Pancreas (tissue), 10 donors: Measurements from ENCODE around the gene C3orf62. TPM values are rescaled to one million over a fixed set of nuclear protein-coding genes. Genes with fewer than 3 reads are reported as not detected.
A peak's percentile ranks its signal among the peaks of the same experiment; 100 is the strongest.

Experiments used
- ATAC-seq, 4 donors: fragments of 200-7000 bp; cut with Tn5 transposase; one replicate each; pipeline versions ENCODE4 v1.8.0 to v1.9.1; 2020; ENCODE audit warnings: mild to moderate bottlenecking in 4 of 4, moderate library complexity in 4 of 4
- DNase-seq, 6 donors: peaks; one replicate each; pipeline ENCODE4 v3.0.0-alpha.2; 2020
- FAIRE-seq: peaks from 2 replicates; lab custom pipeline; 2012; peaks lifted over from hg19 to GRCh38; lab: Jason Lieb, UNC
- H3K27ac ChIP-seq, 4 donors: fragments of 200-600 bp; sonication (generic); 1 replicate in 3 of 4; 2 replicates in 1 of 4; pipeline versions ENCODE4 v1.5.0 to v1.8.0; 2020
- H3K27me3 ChIP-seq, 4 donors: fragments of 200-600 bp; one replicate each; pipeline ENCODE4 v1.8.0; 2021
- H3K36me3 ChIP-seq, 3 donors: fragments of 200-600 bp; sonication (generic) in 1 of 3; one replicate each; pipeline versions ENCODE4 v1.5.0 to v1.8.0; 2020 to 2021
- H3K4me1 ChIP-seq, 3 donors: fragments of 200-600 bp; one replicate each; pipeline ENCODE4 v1.8.0; 2021
- H3K4me3 ChIP-seq, 4 donors: fragments of 200-600 bp; sonication (generic) in 2 of 4; one replicate each; pipeline versions ENCODE4 v1.5.0 to v1.8.0; 2020 to 2021
- H3K9me3 ChIP-seq, 4 donors: fragments of 200-600 bp; one replicate each; pipeline ENCODE4 v1.8.0; 2021
- WGBS, 2 donors: extraction: QIAGEN DNeasy Blood & Tissue Kit; methylation state at CpG; one replicate each; pipeline ENCODE4 v1.1.7; 2013; 5-methylcytosine and 5-hydroxymethylcytosine counted together
- intact Hi-C, 3 donors: fragments of 100-400 bp; cut with DNase I; formaldehyde crosslinking; loops; one replicate each; pipeline versions ENCODE4 v1.11.1 to v1.14.2; 2022
- polyA plus RNA-seq, 2 donors: library from polyadenylated mRNA; stranded (reverse); fragments of 200-250 nt; gene quantifications; one replicate each; pipeline ENCODE4 v1.2.3, GENCODE V29; 2013
- total RNA-seq, 6 donors: library from RNA; stranded (reverse); fragmentation: NEBNext Ultra II Directional in 4 of 6; extraction: Animal tissue kit (Norgen Biotek cat#: 25700) in 4 of 6; gene quantifications; one replicate each; pipeline versions ENCODE4 v1.2.1 to v1.2.4, GENCODE V29; 2021 to 2023
- TF ChIP-seq, protein P1 (sequence below), 4 donors: fragments of 200-600 bp; sonication (generic) in 3 of 4; IDR thresholded peaks; one replicate each; pipeline versions ENCODE4 v1.5.0 to v1.8.0; 2021; ENCODE audit warnings: antibody characterized with exemption in 4 of 4
- donor health status: healthy with polysubstance abuse.
- donor health status: DM: no; HTN: no; CAD: no; lungs with moderate emphysema.
- donor health status: DM: no; HTN: no; CAD: no.
- donor health status: control.
- donor health status: control.
- donor health status: Bipolar disorder and iron deficiency.
- donor health status: DM: yes; HTN: yes; CAD: no.
- donor health status: DM: no; HTN: no; CAD: no.
- donor health status: DM: no; HTN: no; CAD: no.
- donor health status: DM: yes; HTN: yes; CAD: no.

The C3orf62 gene
- total and polyA plus RNA-seq, 8 donors, result 0.83 to 7.2 (median 1.8) TPM

DNA sequence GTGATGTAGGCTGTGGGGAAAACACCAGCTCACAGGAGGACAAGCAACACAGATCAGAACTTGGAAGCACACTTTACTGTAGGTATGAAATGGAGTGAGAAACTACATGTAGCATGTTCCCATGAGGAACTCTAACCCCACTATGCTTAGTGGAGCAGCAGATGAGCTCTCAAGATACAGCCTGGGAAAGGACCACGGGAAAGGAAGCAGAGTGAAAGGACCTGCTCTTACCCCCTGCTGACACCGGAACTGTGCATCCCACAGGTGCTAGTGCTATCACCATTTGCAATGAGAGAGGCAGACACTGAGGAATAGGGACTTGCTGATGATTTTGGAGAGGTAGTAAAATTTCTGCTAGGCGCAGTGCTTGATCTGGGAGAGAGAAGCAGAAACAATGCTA lies 34.3 kb upstream of the C3orf62 start:
- Histone ChIP-seq H3K4me3 (no peak overlapping the region), H3K27ac (no peak overlapping the region), H3K36me3 (peaks cover 0 to 37% (median 0%) of the 10 kb centered on the region in 3 donors), H3K4me1 (no peaks in the 10 kb centered on the region), H3K9me3 (no peaks in the 10 kb centered on the region), H3K27me3 (no peaks in the 10 kb centered on the region)
- no peak for DNase-seq
- ATAC-seq, result no peak
- FAIRE-seq, result no peak
- WGBS, 2 donors, result 88 to 93% methylated on average over 3 of the region's 3 CpGs
- intact Hi-C loops, result no loop called here
- TF ChIP-seq, protein P1, sequence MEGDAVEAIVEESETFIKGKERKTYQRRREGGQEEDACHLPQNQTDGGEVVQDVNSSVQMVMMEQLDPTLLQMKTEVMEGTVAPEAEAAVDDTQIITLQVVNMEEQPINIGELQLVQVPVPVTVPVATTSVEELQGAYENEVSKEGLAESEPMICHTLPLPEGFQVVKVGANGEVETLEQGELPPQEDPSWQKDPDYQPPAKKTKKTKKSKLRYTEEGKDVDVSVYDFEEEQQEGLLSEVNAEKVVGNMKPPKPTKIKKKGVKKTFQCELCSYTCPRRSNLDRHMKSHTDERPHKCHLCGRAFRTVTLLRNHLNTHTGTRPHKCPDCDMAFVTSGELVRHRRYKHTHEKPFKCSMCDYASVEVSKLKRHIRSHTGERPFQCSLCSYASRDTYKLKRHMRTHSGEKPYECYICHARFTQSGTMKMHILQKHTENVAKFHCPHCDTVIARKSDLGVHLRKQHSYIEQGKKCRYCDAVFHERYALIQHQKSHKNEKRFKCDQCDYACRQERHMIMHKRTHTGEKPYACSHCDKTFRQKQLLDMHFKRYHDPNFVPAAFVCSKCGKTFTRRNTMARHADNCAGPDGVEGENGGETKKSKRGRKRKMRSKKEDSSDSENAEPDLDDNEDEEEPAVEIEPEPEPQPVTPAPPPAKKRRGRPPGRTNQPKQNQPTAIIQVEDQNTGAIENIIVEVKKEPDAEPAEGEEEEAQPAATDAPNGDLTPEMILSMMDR (IDR thresholded peaks at IDR 0.05), result no peak

DNA sequence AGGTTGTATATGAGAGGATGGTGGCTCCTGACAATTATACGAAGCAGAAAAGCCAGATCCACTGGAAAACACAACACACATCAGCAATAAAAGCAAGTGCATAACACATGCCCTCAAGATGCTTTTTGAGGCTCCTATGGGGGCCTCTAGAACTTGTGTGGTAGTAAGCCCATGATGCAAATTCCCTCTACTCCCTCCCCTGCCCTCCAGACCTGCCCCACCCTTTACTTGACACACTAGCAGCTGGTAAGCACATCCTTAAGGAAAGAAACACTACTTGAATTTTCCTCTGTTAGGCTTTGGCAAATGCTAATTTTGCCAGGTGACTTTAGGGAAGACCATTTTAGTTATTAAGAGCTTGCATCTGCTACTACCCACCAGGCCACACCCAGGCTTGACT lies 33.6 kb upstream of the C3orf62 start:
- Histone ChIP-seq H3K27me3 (no peaks in the 10 kb centered on the region), H3K4me3 (no peak overlapping the region), H3K4me1 (no peaks in the 10 kb centered on the region), H3K9me3 (no peaks in the 10 kb centered on the region), H3K36me3 (peaks cover 0 to 36% (median 0%) of the 10 kb centered on the region in 3 donors), H3K27ac (no peak overlapping the region)
- TF ChIP-seq, protein P1 (IDR thresholded peaks at IDR 0.05), result no peak
- WGBS, 2 donors, result 100% methylated on average over 1 of the region's 1 CpG
- no peak for DNase-seq
- no peak for FAIRE-seq
- intact Hi-C loops, result no loop called here
- ATAC-seq, result no peak

DNA sequence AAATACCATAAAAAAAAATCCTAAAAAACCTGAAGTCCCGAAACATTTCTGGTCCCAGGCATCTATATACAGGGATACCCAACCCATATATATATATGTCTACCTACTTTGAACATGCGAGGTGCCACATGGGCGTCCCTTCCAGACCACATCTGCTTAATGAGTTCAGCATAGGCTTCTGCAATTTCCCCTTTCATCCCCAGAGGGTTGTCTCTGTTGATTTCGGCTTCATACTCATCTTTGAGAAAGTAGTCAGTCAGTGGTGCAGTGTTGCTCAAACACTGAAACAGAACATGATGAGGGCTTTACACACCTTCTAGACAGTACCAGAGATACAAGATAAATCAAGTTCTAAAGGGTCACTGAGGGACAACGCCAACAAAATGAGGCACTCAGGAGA lies 28.6 kb upstream of the C3orf62 start:
- no peak for DNase-seq
- H3K9me3 ChIP-seq, result no peaks in the 10 kb centered on the region
- FAIRE-seq, result no peak
- ATAC-seq, result no peak
- intact Hi-C loops, result no loop called here
- H3K27ac ChIP-seq, result no peak overlapping the region
- H3K4me3 ChIP-seq, result no peak overlapping the region
- TF ChIP-seq, protein P1 (IDR thresholded peaks at IDR 0.05), result no peak
- WGBS, 2 donors, result 96 to 97% methylated on average over 5 of the region's 5 CpGs
- no peaks in the 10 kb centered on the region for H3K27me3 ChIP-seq
- H3K4me1 ChIP-seq, result peaks cover 0 to 5% (median 0%) of the 10 kb centered on the region in 3 donors
- H3K36me3 ChIP-seq, result peaks cover 0 to 56% (median 6%) of the 10 kb centered on the region in 3 donors

DNA sequence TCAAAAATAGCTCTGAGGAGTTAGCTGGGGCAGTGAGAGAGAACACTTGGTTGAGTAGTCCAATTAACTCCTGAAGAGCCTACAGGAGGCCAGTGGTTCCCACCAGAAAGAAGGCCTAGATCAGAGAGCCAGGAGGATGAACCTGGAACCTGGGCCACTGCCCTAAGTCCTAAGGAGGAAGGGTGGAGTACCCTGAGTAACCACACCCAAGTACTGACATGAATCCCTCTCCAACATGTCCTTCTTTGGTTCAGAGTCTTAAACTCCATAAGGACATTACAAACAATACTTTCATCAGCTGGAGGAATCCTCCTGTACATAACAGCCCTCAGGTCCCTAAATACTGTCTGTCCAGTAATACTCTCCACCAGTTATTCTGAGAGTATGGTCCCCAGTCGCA lies 25.6 kb upstream of the C3orf62 start:
- intact Hi-C loops, result no loop called here
- Histone ChIP-seq H3K27me3 (no peaks in the 10 kb centered on the region), H3K9me3 (no peaks in the 10 kb centered on the region), H3K27ac (no peak overlapping the region), H3K36me3 (peaks cover 0 to 47% (median 18%) of the 10 kb centered on the region in 3 donors), H3K4me1 (peaks cover 0 to 6% (median 0%) of the 10 kb centered on the region in 3 donors), H3K4me3 (no peak overlapping the region)
- ATAC-seq (no peak), DNase-seq (no peak), FAIRE-seq (no peak)
- TF ChIP-seq, protein P1 (IDR thresholded peaks at IDR 0.05), result no peak
- 94 to 97% methylated on average over 1 of the region's 1 CpG for WGBS, 2 donors

DNA sequence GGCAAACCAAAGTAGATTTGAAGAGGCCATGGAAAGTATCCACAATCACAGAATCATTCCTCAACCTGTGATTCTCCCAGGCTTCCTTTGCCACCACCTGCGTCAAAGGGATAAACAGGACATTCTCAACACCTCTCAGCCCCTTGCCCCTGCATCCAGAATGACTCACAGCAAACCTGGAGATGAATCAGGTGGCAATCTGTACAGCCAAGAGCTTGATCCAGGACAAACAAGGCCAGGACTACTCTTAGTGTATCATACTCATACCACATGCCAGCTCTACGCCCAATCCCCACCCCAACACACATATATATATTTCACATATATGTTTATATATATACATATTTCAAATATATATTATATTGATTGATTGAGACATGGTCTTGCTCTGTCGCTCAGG lies 23.6 kb upstream of the C3orf62 start:
- intact Hi-C loops, result no loop called here

More for the DNA sequence above, 23.6 kb upstream of the C3orf62 start:
- Histone ChIP-seq H3K36me3 (peaks cover 0 to 46% (median 23%) of the 10 kb centered on the region in 3 donors), H3K4me3 (no peak overlapping the region), H3K27ac (no peak overlapping the region), H3K4me1 (peaks cover 0 to 6% (median 0%) of the 10 kb centered on the region in 3 donors), H3K9me3 (no peaks in the 10 kb centered on the region), H3K27me3 (no peaks in the 10 kb centered on the region)
- TF ChIP-seq, protein P1 (IDR thresholded peaks at IDR 0.05), result no peak
- ATAC-seq, result peak in 2 of 4 donors; percentile 32 to 77
- FAIRE-seq, result no peak
- peak in 1 of 6 donors; percentile 13 for DNase-seq
- WGBS, 2 donors, result 81 to 86% methylated on average over 3 of the region's 3 CpGs
